ENCODE measurements around the gene HECTD3.

DNA sequence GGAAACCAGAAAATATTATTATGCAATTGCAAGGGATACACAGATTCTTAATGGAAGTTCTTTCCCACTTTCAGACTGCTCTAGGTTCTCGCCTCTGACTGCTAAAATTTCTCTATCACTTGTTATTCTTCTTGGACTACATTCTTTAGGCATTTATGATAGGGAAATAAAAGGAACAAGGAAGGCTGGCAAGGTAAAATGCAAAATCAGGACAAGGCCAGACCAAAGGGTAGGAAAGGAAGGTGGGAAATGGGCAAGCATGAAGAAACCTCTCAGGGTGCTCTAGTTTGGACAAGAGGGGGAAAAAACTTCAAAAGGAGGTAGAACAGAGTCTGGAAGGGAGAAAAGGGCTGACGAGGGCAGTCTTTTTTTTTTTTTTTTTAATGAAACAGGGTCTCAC is 27.1 kb upstream of the HECTD3 start:
- TF ChIP-seq, protein P1, sequence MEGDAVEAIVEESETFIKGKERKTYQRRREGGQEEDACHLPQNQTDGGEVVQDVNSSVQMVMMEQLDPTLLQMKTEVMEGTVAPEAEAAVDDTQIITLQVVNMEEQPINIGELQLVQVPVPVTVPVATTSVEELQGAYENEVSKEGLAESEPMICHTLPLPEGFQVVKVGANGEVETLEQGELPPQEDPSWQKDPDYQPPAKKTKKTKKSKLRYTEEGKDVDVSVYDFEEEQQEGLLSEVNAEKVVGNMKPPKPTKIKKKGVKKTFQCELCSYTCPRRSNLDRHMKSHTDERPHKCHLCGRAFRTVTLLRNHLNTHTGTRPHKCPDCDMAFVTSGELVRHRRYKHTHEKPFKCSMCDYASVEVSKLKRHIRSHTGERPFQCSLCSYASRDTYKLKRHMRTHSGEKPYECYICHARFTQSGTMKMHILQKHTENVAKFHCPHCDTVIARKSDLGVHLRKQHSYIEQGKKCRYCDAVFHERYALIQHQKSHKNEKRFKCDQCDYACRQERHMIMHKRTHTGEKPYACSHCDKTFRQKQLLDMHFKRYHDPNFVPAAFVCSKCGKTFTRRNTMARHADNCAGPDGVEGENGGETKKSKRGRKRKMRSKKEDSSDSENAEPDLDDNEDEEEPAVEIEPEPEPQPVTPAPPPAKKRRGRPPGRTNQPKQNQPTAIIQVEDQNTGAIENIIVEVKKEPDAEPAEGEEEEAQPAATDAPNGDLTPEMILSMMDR (IDR thresholded peaks at IDR 0.05) = no peak
- no peak for TF ChIP-seq POLR2A (IDR thresholded peaks at IDR 0.05)

All from Peyer's patch (tissue), 4 donors.